Measurements from ENCODE around the gene MED23.

The MED23 gene

GRCh38 chr6:131627724-131628682 lies at the start of gene MED23:
MED23 (minus strand) TSS chr6:131628242; CDS start chr6:131628049, 193 bp downstream.
- peak; percentile 93 to 94 for DNase-seq

- no peak for DNase-seq
Measured at GRCh38 chr6:131673184-131673583, 45.1 kb upstream of the MED23 start.

- no peak for DNase-seq
Measured at GRCh38 chr6:131669891-131670290, 41.8 kb upstream of the MED23 start.

GRCh38 chr6:131663578-131664165 lies 35.6 kb upstream of the MED23 start:
- DNase-seq, result no peak

GRCh38 chr6:131660195-131660594 lies 32.2 kb upstream of the MED23 start:
- no peak for DNase-seq

GRCh38 chr6:131658287-131658686 lies 30.2 kb upstream of the MED23 start:
- no peak for DNase-seq

GRCh38 chr6:131657630-131658111 lies 29.6 kb upstream of the MED23 start:
- DNase-seq, result no peak

- no peak for DNase-seq
Measured at GRCh38 chr6:131657222-131657621, 29.2 kb upstream of the MED23 start.

GRCh38 chr6:131656667-131657066 lies 28.6 kb upstream of the MED23 start:
- no peak for DNase-seq

GRCh38 chr6:131655951-131656350 lies 27.9 kb upstream of the MED23 start:
- DNase-seq, result no peak

GRCh38 chr6:131655387-131655786 lies 27.3 kb upstream of the MED23 start:
- no peak for DNase-seq

GRCh38 chr6:131654326-131654725 lies 26.3 kb upstream of the MED23 start:
- DNase-seq, result no peak

- no peak for DNase-seq
Measured at GRCh38 chr6:131652472-131652871, 24.4 kb upstream of the MED23 start.

GRCh38 chr6:131651782-131652181 lies 23.7 kb upstream of the MED23 start:
- no peak for DNase-seq

- no peak for DNase-seq
Measured at GRCh38 chr6:131646249-131646670, 18.2 kb upstream of the MED23 start.

GRCh38 chr6:131645846-131646245 lies 17.8 kb upstream of the MED23 start:
- no peak for DNase-seq

- DNase-seq, result no peak
Measured at GRCh38 chr6:131644921-131645320, 16.9 kb upstream of the MED23 start.

GRCh38 chr6:131643855-131644460 lies 15.9 kb upstream of the MED23 start:
- DNase-seq, result no peak

GRCh38 chr6:131642987-131643611 lies 15.1 kb upstream of the MED23 start:
- no peak for DNase-seq

GRCh38 chr6:131642565-131642964 lies 14.5 kb upstream of the MED23 start:
- DNase-seq, result no peak

- no peak for DNase-seq
Measured at GRCh38 chr6:131641554-131641953, 13.5 kb upstream of the MED23 start.

- DNase-seq, result no peak
Measured at GRCh38 chr6:131640576-131640975, 12.5 kb upstream of the MED23 start.

- no peak for DNase-seq
Measured at GRCh38 chr6:131640100-131640499, 12.1 kb upstream of the MED23 start.

Measured in bone marrow (tissue), 2 donors.